ENCODE measurements around the gene ALDH2. TPM values are rescaled to one million over a fixed set of nuclear protein-coding genes. Genes with fewer than 3 reads are reported as not detected.

The ALDH2 gene
- total and polyA plus RNA-seq, 10 of the 15 experiments (the other 5 are each of a cell fraction or from before 2014, with no cell fraction given): 1.4 to 16.4 (median 8.7) TPM

DNA sequence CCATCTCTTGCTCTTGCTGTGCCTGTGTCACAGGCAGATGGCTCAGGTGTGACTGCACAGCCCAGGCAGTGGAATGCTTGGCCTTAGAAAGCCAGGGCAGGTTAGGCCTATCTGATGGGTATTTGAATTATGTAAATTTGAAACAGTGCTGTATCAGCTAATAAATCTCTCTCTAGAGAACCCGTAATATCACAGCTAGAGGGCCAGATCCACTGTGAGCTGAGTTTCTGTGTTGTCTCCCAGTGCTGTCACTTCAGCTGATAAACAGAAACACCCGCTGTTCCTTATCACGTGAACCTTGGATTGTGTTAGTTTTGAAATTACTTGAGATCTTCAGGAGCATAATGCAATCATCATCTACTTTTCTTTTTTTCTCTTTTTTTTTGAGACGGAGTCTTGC lies 21.5 kb upstream of the ALDH2 start (continued):
- TF ChIP-seq, protein P1, sequence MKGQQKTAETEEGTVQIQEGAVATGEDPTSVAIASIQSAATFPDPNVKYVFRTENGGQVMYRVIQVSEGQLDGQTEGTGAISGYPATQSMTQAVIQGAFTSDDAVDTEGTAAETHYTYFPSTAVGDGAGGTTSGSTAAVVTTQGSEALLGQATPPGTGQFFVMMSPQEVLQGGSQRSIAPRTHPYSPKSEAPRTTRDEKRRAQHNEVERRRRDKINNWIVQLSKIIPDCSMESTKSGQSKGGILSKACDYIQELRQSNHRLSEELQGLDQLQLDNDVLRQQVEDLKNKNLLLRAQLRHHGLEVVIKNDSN (IDR thresholded peaks at IDR 0.05; ENCODE audit: borderline replicate concordance, extremely low read length, insufficient read depth, low read depth, low read length): no peak
- no peak for TF ChIP-seq DPF2 (IDR thresholded peaks at IDR 0.05)
- TF ChIP-seq, protein P2, sequence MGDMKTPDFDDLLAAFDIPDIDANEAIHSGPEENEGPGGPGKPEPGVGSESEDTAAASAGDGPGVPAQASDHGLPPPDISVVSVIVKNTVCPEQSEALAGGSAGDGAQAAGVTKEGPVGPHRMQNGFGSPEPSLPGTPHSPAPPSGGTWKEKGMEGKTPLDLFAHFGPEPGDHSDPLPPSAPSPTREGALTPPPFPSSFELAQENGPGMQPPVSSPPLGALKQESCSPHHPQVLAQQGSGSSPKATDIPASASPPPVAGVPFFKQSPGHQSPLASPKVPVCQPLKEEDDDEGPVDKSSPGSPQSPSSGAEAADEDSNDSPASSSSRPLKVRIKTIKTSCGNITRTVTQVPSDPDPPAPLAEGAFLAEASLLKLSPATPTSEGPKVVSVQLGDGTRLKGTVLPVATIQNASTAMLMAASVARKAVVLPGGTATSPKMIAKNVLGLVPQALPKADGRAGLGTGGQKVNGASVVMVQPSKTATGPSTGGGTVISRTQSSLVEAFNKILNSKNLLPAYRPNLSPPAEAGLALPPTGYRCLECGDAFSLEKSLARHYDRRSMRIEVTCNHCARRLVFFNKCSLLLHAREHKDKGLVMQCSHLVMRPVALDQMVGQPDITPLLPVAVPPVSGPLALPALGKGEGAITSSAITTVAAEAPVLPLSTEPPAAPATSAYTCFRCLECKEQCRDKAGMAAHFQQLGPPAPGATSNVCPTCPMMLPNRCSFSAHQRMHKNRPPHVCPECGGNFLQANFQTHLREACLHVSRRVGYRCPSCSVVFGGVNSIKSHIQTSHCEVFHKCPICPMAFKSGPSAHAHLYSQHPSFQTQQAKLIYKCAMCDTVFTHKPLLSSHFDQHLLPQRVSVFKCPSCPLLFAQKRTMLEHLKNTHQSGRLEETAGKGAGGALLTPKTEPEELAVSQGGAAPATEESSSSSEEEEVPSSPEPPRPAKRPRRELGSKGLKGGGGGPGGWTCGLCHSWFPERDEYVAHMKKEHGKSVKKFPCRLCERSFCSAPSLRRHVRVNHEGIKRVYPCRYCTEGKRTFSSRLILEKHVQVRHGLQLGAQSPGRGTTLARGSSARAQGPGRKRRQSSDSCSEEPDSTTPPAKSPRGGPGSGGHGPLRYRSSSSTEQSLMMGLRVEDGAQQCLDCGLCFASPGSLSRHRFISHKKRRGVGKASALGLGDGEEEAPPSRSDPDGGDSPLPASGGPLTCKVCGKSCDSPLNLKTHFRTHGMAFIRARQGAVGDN (IDR thresholded peaks at IDR 0.05): no peak
- no peak for TF ChIP-seq HDAC6 (IDR thresholded peaks at IDR 0.05; ENCODE audit: unreplicated experiment)
- TF ChIP-seq IRF4 (IDR thresholded peaks at IDR 0.05; ENCODE audit: low read depth, low read length): no peak

DNA sequence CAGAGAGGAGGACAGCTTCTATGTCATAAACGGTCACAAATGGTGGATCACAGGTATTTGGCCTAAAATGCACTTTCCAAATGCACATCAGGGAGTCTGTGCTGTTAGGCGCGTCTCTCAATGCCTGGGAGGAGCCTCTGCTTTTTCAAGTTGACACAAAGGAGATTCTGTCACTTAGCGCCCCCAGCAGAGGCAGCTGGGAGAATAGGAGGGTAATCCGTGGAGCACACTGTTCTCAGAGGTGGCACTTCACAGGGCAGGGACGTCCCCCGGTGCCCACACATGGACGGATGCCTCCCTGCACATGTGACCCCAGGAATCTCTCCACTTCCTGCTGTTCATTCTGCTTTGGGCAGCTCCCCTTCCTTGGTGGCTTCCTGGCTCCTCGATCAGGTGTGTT lies 19.4 kb upstream of the ALDH2 start:
- H4K20me1 ChIP-seq (ENCODE audit: control insufficient read depth, insufficient read depth): no peaks in the 10 kb centered on the region
- in situ Hi-C loops (cut with MboI) (no loop called here), intact Hi-C loops (cut with micrococcal nuclease; ENCODE audit: unreplicated experiment) (no loop called here)
- H3K27ac ChIP-seq (ENCODE audit: control insufficient read depth, insufficient read depth): no peak overlapping the region
- H2AFZ ChIP-seq (ENCODE audit: control insufficient read depth, low read depth, low read length): no peak overlapping the region
- POLR2A ChIA-PET: interaction anchor here (0.6 kb wide), 1 partner anchor 17 kb away, joined by 4 read pairs; no protein-coding TSS in a partner anchor
- FAIRE-seq (no peak), ATAC-seq (no peak), DNase-seq (ENCODE audit: low read depth, low spot score) (no peak)
- RAD21 ChIA-PET (ENCODE audit: unreplicated experiment): interaction anchor here (1.0 kb wide), 1 partner anchor 66 kb away, joined by 3 read pairs; no protein-coding TSS in a partner anchor
- H3K9ac ChIP-seq (ENCODE audit: control insufficient read depth, insufficient read depth, low read length): no peak overlapping the region
- 83% methylated on average over 9 of the region's 9 CpGs for WGBS (ENCODE audit: insufficient coverage, insufficient replicate concordance, low lambda C conversion rate, missing lambda C conversion rate)
- TF ChIP-seq RFX5 (IDR thresholded peaks at IDR 0.05; ENCODE audit: low read depth, low read length): no peak
- no peak for TF ChIP-seq ATF7 (IDR thresholded peaks at IDR 0.05; ENCODE audit: low read depth)
- no peak for TF ChIP-seq ZNF622 (IDR thresholded peaks at IDR 0.05)
- no peak for TF ChIP-seq POLR2A (IDR thresholded peaks at IDR 0.05; ENCODE audit: low read depth, low read length)
- no peak for TF ChIP-seq RBBP5 (conservative IDR thresholded peaks at IDR 0.05)
- no peak for TF ChIP-seq CREM (IDR thresholded peaks at IDR 0.05; ENCODE audit: low read depth)
- no peaks in the 10 kb centered on the region for H3K27me3 ChIP-seq (replicated peaks in 1 of 2; ENCODE audit: control insufficient read depth in 2 of 2, insufficient read depth in 2 of 2, low read length in 1 of 2)
- no peaks in the 10 kb centered on the region for H3K9me3 ChIP-seq (replicated peaks; ENCODE audit: control insufficient read depth, insufficient read depth, low read length)
- no peaks in the 10 kb centered on the region for H3K4me1 ChIP-seq (ENCODE audit: control insufficient read depth, insufficient read depth, low read length)
- CTCF ChIA-PET: interaction anchor here (0.6 to 0.9 kb wide), 2 partner anchors 65 kb away, joined by 3 to 6 read pairs; no protein-coding TSS in a partner anchor
- no peak overlapping the region for H3K4me2 ChIP-seq (ENCODE audit: control insufficient read depth, insufficient read depth)
- no TSS peak for BruUV-seq (replicated peaks)
- H3K4me3 ChIP-seq: no peak overlapping the region
- no peaks in the 10 kb centered on the region for H3K79me2 ChIP-seq (ENCODE audit: control insufficient read depth, insufficient read depth, low read length)
- SMC1A ChIA-PET (ENCODE audit: uncharacterized antibody, unreplicated experiment): no interaction called here
- H3K36me3 ChIP-seq (ENCODE audit: control insufficient read depth in 2 of 2, insufficient read depth in 2 of 2, low read length in 1 of 2): peaks cover 0 to 14% of the 10 kb centered on the region in 2 experiments; a peak in 3 of 4 replicates

All from GM12878 (cell line).